K562 (cell line): Measurements from ENCODE around the gene SLC26A5. TPM values are rescaled to one million over a fixed set of nuclear protein-coding genes. Genes with fewer than 3 reads are reported as not detected.

ENCODE experiments used
- EGR1 ChIP-seq: fragments of 450-650 bp; conservative IDR thresholded peaks from 2 replicates; pipeline ENCODE4 v1.6.1; 2017; ENCODE audit warnings: mild to moderate bottlenecking
- HMG20A ChIP-seq: fragments of 450-650 bp; formaldehyde crosslinking; conservative IDR thresholded peaks from 2 replicates; pipeline ENCODE4 v1.4.0; 2020; ENCODE audit warnings: mild to moderate bottlenecking, mixed read lengths
- LCOR ChIP-seq: sonication (generic); formaldehyde crosslinking; IDR thresholded peaks from 2 replicates; pipeline ENCODE4 v1.8.0; 2022; ENCODE audit warnings: mild to moderate bottlenecking, missing genetic modification reagents
- MTA1 ChIP-seq: fragments of 450-650 bp; IDR thresholded peaks from 2 replicates; pipeline ENCODE4 v1.6.1; 2017; ENCODE audit warnings: borderline replicate concordance
- MTF1 ChIP-seq: fragments of 250-450 bp; sonication (Bioruptor Pico); IDR thresholded peaks from 2 replicates; pipeline ENCODE4 v1.9.0; 2021; ENCODE audit warnings: moderate library complexity, mild to moderate bottlenecking, inconsistent platforms, borderline replicate concordance
- NR2C2 ChIP-seq, 2 experiments: fragments of 200-800 bp in 1 of 2; sonication (Bioruptor generic) in 1 of 2; sonication (generic) in 1 of 2; formaldehyde crosslinking in 1 of 2; IDR thresholded peaks; 2 replicates each; pipeline versions ENCODE4 v1.6.1 to v1.8.0; 2016 to 2022; ENCODE audit warnings: mild to moderate bottlenecking in 1 of 2, missing compliant biosample characterization in 1 of 2, missing genetic modification characterization in 1 of 2, missing genetic modification reagents in 1 of 2
- POLR3A ChIP-seq: IDR thresholded peaks from 2 replicates; pipeline ENCODE4 v1.6.1; 2011; ENCODE audit warnings: borderline replicate concordance, mild to moderate bottlenecking, moderate library complexity; ENCODE audit not compliant: insufficient read length, insufficient read depth; ENCODE audit errors: extremely low read depth
- SNIP1 ChIP-seq: fragments of 450-650 bp; IDR thresholded peaks from 2 replicates; pipeline ENCODE4 v1.7.1; 2017; ENCODE audit warnings: low read depth, mild to moderate bottlenecking
- ZFP30 ChIP-seq: fragments of 250-450 bp; sonication (Bioruptor Pico); IDR thresholded peaks from 2 replicates; pipeline ENCODE4 v1.8.0; 2022; ENCODE audit warnings: moderate library complexity, mild to moderate bottlenecking, inconsistent platforms, borderline replicate concordance
- ZNF589 ChIP-seq: fragments of 200-800 bp; sonication (Bioruptor generic); IDR thresholded peaks from 2 replicates; pipeline ENCODE4 v1.6.1; 2016; ENCODE audit warnings: low read depth, missing genetic modification characterization, missing compliant biosample characterization
- ZNF764 ChIP-seq: fragments of 250-450 bp; sonication (Bioruptor Pico); IDR thresholded peaks from 2 replicates; pipeline ENCODE4 v1.4.0; 2020; ENCODE audit warnings: low read depth, mild to moderate bottlenecking, moderate library complexity
- polyA plus RNA-seq, 8 experiments: library from polyadenylated mRNA; depleted of rRNA in 4 of 8; stranded (reverse) in 5 of 8; unstranded in 3 of 8; fragments of >200 nt; fragmentation: Nextera tagmentation in 2 of 8; fragmentation: Illumina TruSeq in 1 of 8; extraction: Ambion mirVana in 2 of 8; extraction: Trizol in 1 of 8; gene quantifications; 2 replicates each; pipeline versions ENCODE4 v1.2.1 to v1.2.3, GENCODE V29; 2011 to 2014; ENCODE audit warnings: inconsistent platforms in 1 of 8, missing spikeins in 1 of 8
- total RNA-seq, 7 experiments: library from RNA; depleted of rRNA in 6 of 7; stranded (reverse); fragments of >200 nt in 6 of 7; fragmentation: Illumina TruSeq in 2 of 7; extraction: Trizol in 2 of 7; gene quantifications; 2 replicates each; pipeline versions ENCODE4 v1.2.1 to v1.2.3, GENCODE V29; 2011 to 2021; ENCODE audit warnings: low replicate concordance in 1 of 7
- TF ChIP-seq, protein P1 (sequence below): sonication (generic); IDR thresholded peaks from 2 replicates; pipeline ENCODE4 v1.6.1; 2016
- TF ChIP-seq, protein P2 (sequence below): sonication (generic); formaldehyde crosslinking; IDR thresholded peaks from 2 replicates; pipeline ENCODE4 v1.8.0; 2022; ENCODE audit warnings: mild to moderate bottlenecking, low read depth, missing genetic modification reagents
- TF ChIP-seq, protein P3 (sequence below): sonication (generic); formaldehyde crosslinking; IDR thresholded peaks from 2 replicates; pipeline ENCODE4 v1.8.0; 2022; ENCODE audit warnings: mild to moderate bottlenecking, missing genetic modification reagents
- TF ChIP-seq, protein P4 (sequence below): fragments of 250-450 bp; sonication (Bioruptor Pico); IDR thresholded peaks from 2 replicates; pipeline ENCODE4 v1.4.0; 2020; ENCODE audit warnings: mild to moderate bottlenecking, moderate library complexity
- TF ChIP-seq, protein P5 (sequence below), 2 experiments: fragments of 450-650 bp in 1 of 2; sonication (generic) in 1 of 2; formaldehyde crosslinking; conservative IDR thresholded peaks; 2 replicates each; pipeline versions ENCODE4 v1.4.0 to v1.8.1; 2020 to 2022; ENCODE audit warnings: mild to moderate bottlenecking in 1 of 2, missing genetic modification reagents in 1 of 2
- TF ChIP-seq, protein P6 (sequence below): fragments of 250-450 bp; sonication (Bioruptor Pico); IDR thresholded peaks from 2 replicates; pipeline ENCODE4 v1.4.0; 2020; ENCODE audit warnings: mild to moderate bottlenecking
- TF ChIP-seq, protein P7 (sequence below): fragments of 250-450 bp; sonication (Bioruptor Pico); IDR thresholded peaks from 2 replicates; pipeline ENCODE4 v1.5.0; 2021

SLC26A5 gene
- total and polyA plus RNA-seq, 9 of the 15 experiments (the other 6 are each of a cell fraction or from before 2014, with no cell fraction given) = not detected

DNA sequence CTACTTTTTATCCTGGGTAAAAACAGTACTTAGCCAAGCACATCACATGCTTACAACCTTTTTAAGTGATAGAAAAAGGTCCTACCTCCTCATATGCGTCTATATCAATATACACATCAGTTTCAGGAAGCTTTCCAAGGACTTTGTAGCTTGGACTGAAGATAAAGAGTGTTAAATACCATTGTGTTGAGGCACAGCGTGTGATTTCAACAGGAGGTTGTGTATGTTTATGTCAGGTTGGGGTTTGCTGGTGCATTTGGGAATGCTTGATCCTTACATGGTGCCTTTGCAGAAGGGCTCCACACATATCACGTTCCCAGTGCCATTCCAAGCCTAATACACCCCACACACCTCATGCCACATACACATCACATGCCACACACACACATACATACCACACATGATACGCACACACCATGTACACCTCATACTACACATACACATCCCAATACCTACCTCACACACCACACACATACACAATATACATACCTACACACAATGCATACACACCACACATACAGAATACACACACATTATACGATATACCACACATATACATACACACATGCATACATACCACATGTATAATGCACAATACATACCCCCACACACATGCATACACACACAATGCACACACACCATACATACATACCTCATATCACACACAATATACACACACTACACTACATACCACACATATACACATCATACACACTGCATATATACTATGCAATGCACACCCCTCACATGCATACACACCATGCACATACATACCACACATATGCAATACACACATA, 65.4 kb downstream of the SLC26A5 start (continued):
- TF ChIP-seq MTA1 = no peak
- TF ChIP-seq, protein P1, sequence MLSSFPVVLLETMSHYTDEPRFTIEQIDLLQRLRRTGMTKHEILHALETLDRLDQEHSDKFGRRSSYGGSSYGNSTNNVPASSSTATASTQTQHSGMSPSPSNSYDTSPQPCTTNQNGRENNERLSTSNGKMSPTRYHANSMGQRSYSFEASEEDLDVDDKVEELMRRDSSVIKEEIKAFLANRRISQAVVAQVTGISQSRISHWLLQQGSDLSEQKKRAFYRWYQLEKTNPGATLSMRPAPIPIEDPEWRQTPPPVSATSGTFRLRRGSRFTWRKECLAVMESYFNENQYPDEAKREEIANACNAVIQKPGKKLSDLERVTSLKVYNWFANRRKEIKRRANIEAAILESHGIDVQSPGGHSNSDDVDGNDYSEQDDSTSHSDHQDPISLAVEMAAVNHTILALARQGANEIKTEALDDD = no peak
- TF ChIP-seq EGR1 = no peak
- TF ChIP-seq ZFP30 (CRISPR knock-in tag) = no peak
- TF ChIP-seq, protein P2, sequence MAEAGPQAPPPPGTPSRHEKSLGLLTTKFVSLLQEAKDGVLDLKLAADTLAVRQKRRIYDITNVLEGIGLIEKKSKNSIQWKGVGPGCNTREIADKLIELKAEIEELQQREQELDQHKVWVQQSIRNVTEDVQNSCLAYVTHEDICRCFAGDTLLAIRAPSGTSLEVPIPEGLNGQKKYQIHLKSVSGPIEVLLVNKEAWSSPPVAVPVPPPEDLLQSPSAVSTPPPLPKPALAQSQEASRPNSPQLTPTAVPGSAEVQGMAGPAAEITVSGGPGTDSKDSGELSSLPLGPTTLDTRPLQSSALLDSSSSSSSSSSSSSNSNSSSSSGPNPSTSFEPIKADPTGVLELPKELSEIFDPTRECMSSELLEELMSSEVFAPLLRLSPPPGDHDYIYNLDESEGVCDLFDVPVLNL (CRISPR knock-in tag) = 0 out of 2 replicates have a peak, but pooled peaks have one; percentile 35
- TF ChIP-seq HMG20A (CRISPR knock-in tag) = no peak
- TF ChIP-seq ZNF764 (CRISPR knock-in tag) = no peak
- no peak for TF ChIP-seq LCOR (CRISPR knock-in tag)
- TF ChIP-seq, protein P3, sequence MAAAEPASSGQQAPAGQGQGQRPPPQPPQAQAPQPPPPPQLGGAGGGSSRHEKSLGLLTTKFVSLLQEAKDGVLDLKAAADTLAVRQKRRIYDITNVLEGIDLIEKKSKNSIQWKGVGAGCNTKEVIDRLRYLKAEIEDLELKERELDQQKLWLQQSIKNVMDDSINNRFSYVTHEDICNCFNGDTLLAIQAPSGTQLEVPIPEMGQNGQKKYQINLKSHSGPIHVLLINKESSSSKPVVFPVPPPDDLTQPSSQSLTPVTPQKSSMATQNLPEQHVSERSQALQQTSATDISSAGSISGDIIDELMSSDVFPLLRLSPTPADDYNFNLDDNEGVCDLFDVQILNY (CRISPR knock-in tag) = 0 out of 2 replicates have a peak, but pooled peaks have one; percentile 41
- no peak for TF ChIP-seq POLR3A
- TF ChIP-seq ZNF589 = no peak
- TF ChIP-seq MTF1 (CRISPR knock-in tag) = no peak
- no peak for TF ChIP-seq SNIP1
- TF ChIP-seq, protein P4, sequence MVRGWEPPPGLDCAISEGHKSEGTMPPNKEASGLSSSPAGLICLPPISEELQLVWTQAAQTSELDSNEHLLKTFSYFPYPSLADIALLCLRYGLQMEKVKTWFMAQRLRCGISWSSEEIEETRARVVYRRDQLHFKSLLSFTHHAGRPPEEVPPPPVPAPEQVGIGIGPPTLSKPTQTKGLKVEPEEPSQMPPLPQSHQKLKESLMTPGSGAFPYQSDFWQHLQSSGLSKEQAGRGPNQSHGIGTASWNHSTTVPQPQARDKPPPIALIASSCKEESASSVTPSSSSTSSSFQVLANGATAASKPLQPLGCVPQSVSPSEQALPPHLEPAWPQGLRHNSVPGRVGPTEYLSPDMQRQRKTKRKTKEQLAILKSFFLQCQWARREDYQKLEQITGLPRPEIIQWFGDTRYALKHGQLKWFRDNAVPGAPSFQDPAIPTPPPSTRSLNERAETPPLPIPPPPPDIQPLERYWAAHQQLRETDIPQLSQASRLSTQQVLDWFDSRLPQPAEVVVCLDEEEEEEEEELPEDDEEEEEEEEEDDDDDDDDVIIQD (CRISPR knock-in tag) = no peak
- TF ChIP-seq, protein P5, sequence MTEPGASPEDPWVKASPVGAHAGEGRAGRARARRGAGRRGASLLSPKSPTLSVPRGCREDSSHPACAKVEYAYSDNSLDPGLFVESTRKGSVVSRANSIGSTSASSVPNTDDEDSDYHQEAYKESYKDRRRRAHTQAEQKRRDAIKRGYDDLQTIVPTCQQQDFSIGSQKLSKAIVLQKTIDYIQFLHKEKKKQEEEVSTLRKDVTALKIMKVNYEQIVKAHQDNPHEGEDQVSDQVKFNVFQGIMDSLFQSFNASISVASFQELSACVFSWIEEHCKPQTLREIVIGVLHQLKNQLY (CRISPR knock-in tag; conservative IDR thresholded peaks at IDR 0.05) = no peak
- TF ChIP-seq, protein P6, sequence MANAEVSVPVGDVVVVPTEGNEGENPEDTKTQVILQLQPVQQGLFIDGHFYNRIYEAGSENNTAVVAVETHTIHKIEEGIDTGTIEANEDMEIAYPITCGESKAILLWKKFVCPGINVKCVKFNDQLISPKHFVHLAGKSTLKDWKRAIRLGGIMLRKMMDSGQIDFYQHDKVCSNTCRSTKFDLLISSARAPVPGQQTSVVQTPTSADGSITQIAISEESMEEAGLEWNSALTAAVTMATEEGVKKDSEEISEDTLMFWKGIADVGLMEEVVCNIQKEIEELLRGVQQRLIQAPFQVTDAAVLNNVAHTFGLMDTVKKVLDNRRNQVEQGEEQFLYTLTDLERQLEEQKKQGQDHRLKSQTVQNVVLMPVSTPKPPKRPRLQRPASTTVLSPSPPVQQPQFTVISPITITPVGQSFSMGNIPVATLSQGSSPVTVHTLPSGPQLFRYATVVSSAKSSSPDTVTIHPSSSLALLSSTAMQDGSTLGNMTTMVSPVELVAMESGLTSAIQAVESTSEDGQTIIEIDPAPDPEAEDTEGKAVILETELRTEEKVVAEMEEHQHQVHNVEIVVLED (CRISPR knock-in tag) = no peak; the same call in 1 of the 2 replicates
- peak; percentile 44; the same call in 1 of the 2 replicates for TF ChIP-seq NR2C2 (CRISPR knock-in tag; IDR thresholded peaks at IDR 0.05)
- no peak for TF ChIP-seq NR2C2 (tag; IDR thresholded peaks at IDR 0.05)
- TF ChIP-seq, protein P7, sequence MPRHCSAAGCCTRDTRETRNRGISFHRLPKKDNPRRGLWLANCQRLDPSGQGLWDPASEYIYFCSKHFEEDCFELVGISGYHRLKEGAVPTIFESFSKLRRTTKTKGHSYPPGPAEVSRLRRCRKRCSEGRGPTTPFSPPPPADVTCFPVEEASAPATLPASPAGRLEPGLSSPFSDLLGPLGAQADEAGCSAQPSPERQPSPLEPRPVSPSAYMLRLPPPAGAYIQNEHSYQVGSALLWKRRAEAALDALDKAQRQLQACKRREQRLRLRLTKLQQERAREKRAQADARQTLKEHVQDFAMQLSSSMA = no peak
